Gastroesophageal sphincter (tissue), 4 donors: ENCODE measurements around the gene ANKRD42. TPM values are rescaled to one million over a fixed set of nuclear protein-coding genes. Genes with fewer than 3 reads are reported as not detected.

Experiments
- ATAC-seq: fragments of 150-250 bp; one replicate; pipeline ENCODE4 v1.9.1; 2016; ENCODE audit warnings: mild to moderate bottlenecking, moderate library complexity
- H3K27ac ChIP-seq, 4 donors: fragments of 200-600 bp; sonication (generic) in 3 of 4; 1 replicate in 3 of 4; 2 replicates in 1 of 4; pipeline ENCODE4 v1.5.1; 2016 to 2019
- H3K27me3 ChIP-seq: fragments of 200-600 bp; sonication (generic); one replicate; pipeline ENCODE4 v1.5.1; 2019
- H3K36me3 ChIP-seq, 2 donors: fragments of 200-600 bp; sonication (generic); one replicate each; pipeline ENCODE4 v1.5.1; 2019; ENCODE audit warnings: control low read depth in 1 of 2
- H3K4me1 ChIP-seq, 3 donors: fragments of 200-600 bp; sonication (generic); 1 replicate in 2 of 3; 2 replicates in 1 of 3; pipeline ENCODE4 v1.5.1; 2016 to 2019; ENCODE audit warnings: control low read depth in 2 of 3
- H3K4me3 ChIP-seq, 2 donors: fragments of 200-600 bp; sonication (generic); one replicate each; pipeline ENCODE4 v1.5.1; 2019; ENCODE audit warnings: mild to moderate bottlenecking in 1 of 2, moderate library complexity in 1 of 2
- H3K9me3 ChIP-seq, 3 donors: fragments of 200-600 bp; sonication (generic); one replicate each; pipeline ENCODE4 v1.5.1; 2017 to 2019; ENCODE audit warnings: control low read depth in 2 of 3
- EP300 ChIP-seq: sonication (generic); formaldehyde crosslinking; IDR thresholded peaks from one replicate; pipeline ENCODE4 v1.6.1; 2017; ENCODE audit warnings: antibody characterized with exemption, mild to moderate bottlenecking
- POLR2A ChIP-seq, 2 donors: fragments of 450-650 bp; IDR thresholded peaks; one replicate each; pipeline ENCODE4 v1.6.1; 2017; ENCODE audit warnings: antibody characterized with exemption in 2 of 2, mild to moderate bottlenecking in 2 of 2, moderate library complexity in 1 of 2
- POLR2AphosphoS5 ChIP-seq: sonication (generic); formaldehyde crosslinking; IDR thresholded peaks from one replicate; pipeline ENCODE4 v1.6.1; 2017; ENCODE audit warnings: antibody characterized with exemption
- WGBS, 2 donors: methylation state at CpG; one replicate each; pipeline ENCODE4 v1.1.5; 2018; ENCODE audit warnings: low coverage in 1 of 2; 5-methylcytosine and 5-hydroxymethylcytosine counted together
- total RNA-seq, 4 donors: library from RNA; depleted of rRNA; stranded (reverse); fragments of >200 nt; gene quantifications; one replicate each; pipeline ENCODE4 v1.1.0, GENCODE V29; 2016
- TF ChIP-seq, protein P1 (sequence below), 4 experiments: fragments of 200-600 bp in 2 of 4; fragments of 450-650 bp in 2 of 4; sonication (generic) in 1 of 4; IDR thresholded peaks; one replicate each; pipeline ENCODE4 v1.5.1; 2017 to 2019; ENCODE audit warnings: antibody characterized with exemption in 4 of 4, mild to moderate bottlenecking in 2 of 4, moderate library complexity in 2 of 4

Gene ANKRD42
- total RNA-seq, 4 donors from 2014 or later: 9.3 to 13.3 (median 13.2) TPM

GRCh38 chr11:83252266-83252665 lies 58.8 kb downstream of the ANKRD42 start:
- TF ChIP-seq POLR2A (IDR thresholded peaks at IDR 0.05) (no peak), EP300 (no peak), POLR2AphosphoS5 (no peak)
- TF ChIP-seq, protein P1, sequence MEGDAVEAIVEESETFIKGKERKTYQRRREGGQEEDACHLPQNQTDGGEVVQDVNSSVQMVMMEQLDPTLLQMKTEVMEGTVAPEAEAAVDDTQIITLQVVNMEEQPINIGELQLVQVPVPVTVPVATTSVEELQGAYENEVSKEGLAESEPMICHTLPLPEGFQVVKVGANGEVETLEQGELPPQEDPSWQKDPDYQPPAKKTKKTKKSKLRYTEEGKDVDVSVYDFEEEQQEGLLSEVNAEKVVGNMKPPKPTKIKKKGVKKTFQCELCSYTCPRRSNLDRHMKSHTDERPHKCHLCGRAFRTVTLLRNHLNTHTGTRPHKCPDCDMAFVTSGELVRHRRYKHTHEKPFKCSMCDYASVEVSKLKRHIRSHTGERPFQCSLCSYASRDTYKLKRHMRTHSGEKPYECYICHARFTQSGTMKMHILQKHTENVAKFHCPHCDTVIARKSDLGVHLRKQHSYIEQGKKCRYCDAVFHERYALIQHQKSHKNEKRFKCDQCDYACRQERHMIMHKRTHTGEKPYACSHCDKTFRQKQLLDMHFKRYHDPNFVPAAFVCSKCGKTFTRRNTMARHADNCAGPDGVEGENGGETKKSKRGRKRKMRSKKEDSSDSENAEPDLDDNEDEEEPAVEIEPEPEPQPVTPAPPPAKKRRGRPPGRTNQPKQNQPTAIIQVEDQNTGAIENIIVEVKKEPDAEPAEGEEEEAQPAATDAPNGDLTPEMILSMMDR (IDR thresholded peaks at IDR 0.05): no peak
- Histone ChIP-seq H3K36me3 (peaks cover 0 to 31% of the 10 kb centered on the region in 2 donors), H3K4me3 (no peak overlapping the region), H3K9me3 (no peaks in the 10 kb centered on the region), H3K27me3 (no peaks in the 10 kb centered on the region), H3K4me1 (peaks cover 0 to 8% (median 0%) of the 10 kb centered on the region in 3 donors), H3K27ac (no peak overlapping the region)
- no peak for ATAC-seq
- WGBS, 2 donors: 93 to 95% methylated on average over 2 of the region's 2 CpGs

DNA sequence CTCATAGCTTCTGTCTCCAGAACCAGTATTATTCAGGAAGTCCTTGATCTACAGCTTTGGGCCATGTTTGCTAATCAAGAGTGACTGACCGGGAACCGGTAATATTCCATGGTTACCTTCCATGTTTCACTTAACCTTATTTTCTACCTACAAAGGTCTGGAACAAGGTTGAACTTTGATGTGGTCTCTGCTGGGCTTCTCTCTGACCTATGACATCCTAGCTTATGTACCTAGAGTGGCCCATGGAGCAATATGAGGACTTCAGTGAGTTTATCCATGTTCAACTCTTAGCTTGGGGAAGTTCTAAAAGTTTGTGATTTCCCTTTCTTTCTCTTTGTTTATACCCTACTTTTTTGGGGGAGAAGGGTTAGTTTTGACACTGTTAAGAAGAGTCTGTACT lies 59.4 kb downstream of the ANKRD42 start:
- Histone ChIP-seq H3K4me1 (peaks cover 0 to 8% (median 0%) of the 10 kb centered on the region in 3 donors), H3K36me3 (peaks cover 0 to 31% of the 10 kb centered on the region in 2 donors), H3K4me3 (no peak overlapping the region), H3K27me3 (no peaks in the 10 kb centered on the region), H3K27ac (no peak overlapping the region), H3K9me3 (no peaks in the 10 kb centered on the region)
- 94% methylated on average over 2 of the region's 2 CpGs; no CpG with 5 or more reads in 1 of the 2 donors for WGBS, 2 donors
- TF ChIP-seq EP300 (no peak), POLR2A (IDR thresholded peaks at IDR 0.05) (no peak), POLR2AphosphoS5 (no peak)
- TF ChIP-seq, protein P1 (IDR thresholded peaks at IDR 0.05): no peak
- ATAC-seq: no peak

GRCh38 chr11:83255366-83255765 lies 61.9 kb downstream of the ANKRD42 start:
- no peak for ATAC-seq
- Histone ChIP-seq H3K36me3 (peaks cover 0 to 38% of the 10 kb centered on the region in 2 donors), H3K4me3 (no peak overlapping the region), H3K27ac (no peak overlapping the region), H3K27me3 (no peaks in the 10 kb centered on the region), H3K4me1 (no peaks in the 10 kb centered on the region), H3K9me3 (no peaks in the 10 kb centered on the region)
- no peak for TF ChIP-seq EP300
- no peak for TF ChIP-seq POLR2AphosphoS5
- TF ChIP-seq POLR2A (IDR thresholded peaks at IDR 0.05): no peak
- TF ChIP-seq, protein P1 (IDR thresholded peaks at IDR 0.05): no peak
- WGBS, 2 donors: 88 to 97% methylated on average over 3 of the region's 3 CpGs

DNA sequence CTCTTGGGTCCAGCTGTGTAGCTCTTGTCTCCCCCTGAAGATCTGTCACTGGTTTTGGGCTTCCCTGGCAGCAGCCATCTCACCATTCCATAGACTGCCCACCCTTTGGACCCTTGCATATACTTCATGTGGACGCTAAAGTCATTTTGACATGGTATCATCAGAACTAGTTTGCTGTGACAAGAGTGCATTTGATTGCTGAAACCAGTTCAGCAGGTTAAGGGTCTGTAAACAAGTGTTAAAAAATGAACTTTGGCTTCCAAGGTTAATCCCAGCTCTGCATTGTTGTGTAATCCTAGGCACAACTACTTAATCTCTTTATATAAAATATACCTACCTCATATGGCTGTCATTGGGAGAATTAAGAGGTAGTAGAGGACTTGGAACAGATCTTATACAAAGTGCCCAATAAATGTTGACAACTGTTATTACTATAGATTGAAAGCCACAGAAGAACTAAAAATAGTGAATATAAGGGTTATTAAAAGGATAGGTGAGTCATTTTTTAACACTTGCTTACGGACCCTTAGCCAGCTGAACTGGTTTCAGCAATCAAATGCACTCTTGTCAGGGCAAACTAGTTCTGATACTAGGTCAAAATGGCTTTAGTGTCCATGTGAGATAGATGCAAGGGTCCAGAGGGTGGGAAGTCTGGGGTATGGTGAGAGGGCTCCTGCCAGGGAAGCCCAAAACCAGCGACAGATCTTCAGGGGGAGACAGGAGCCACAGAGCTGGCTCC lies 63.3 kb downstream of the ANKRD42 start:
- H3K4me1 ChIP-seq: no peaks in the 10 kb centered on the region
- H3K9me3 ChIP-seq: no peaks in the 10 kb centered on the region
- no peak overlapping the region for H3K27ac ChIP-seq
- TF ChIP-seq EP300 (no peak), POLR2AphosphoS5 (no peak), POLR2A (IDR thresholded peaks at IDR 0.05) (no peak)
- TF ChIP-seq, protein P1 (IDR thresholded peaks at IDR 0.05): no peak
- 46% methylated on average over 2 of the region's 3 CpGs; no CpG with 5 or more reads in 1 of the 2 donors for WGBS, 2 donors
- no peak overlapping the region for H3K4me3 ChIP-seq
- no peaks in the 10 kb centered on the region for H3K27me3 ChIP-seq
- H3K36me3 ChIP-seq: peaks cover 0 to 52% of the 10 kb centered on the region in 2 donors
- ATAC-seq: no peak

- 71 to 77% methylated on average over 1 to 3 of the region's 3 CpGs for WGBS, 2 donors
- Histone ChIP-seq H3K4me3 (no peak overlapping the region), H3K4me1 (no peaks in the 10 kb centered on the region), H3K9me3 (no peaks in the 10 kb centered on the region), H3K36me3 (peaks cover 0 to 56% of the 10 kb centered on the region in 2 donors), H3K27me3 (no peaks in the 10 kb centered on the region), H3K27ac (no peak overlapping the region)
- no peak for ATAC-seq
- TF ChIP-seq POLR2AphosphoS5: no peak
- no peak for TF ChIP-seq POLR2A (IDR thresholded peaks at IDR 0.05)
These were observed 64.3 kb downstream of the ANKRD42 start for GRCh38 chr11:83257761-83258168.
